ENCODE results near the gene CSNK2A1. TPM values are rescaled to one million over a fixed set of nuclear protein-coding genes. Genes with fewer than 3 reads are reported as not detected.

Gene CSNK2A1
- total and polyA plus RNA-seq, 2 donors (not counting 1 experiment from before 2014, with no cell fraction given): 28.3 to 125 TPM

DNA sequence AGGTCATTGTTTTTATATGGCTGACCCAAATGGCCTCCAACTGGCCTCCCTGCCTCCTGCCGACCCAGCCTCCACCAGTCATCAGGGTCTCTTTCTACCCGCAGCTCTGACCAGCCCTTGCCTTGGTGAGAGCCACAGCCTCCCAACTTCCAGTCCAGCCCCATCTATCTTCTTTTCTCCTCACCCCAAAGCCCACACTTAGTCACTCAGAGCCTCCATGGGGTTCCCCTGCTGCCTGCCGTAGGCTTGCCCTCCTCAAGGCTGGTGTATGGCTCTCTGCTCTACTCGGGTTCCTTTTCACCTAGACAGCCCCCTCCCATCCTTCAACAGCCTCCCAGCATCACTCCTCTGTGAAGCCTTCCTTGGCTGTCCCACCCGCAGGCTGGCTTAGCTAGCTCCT lies 48.4 kb upstream of the CSNK2A1 start:
- Histone ChIP-seq H3K27me3 (replicated peaks in 1 of 4; ENCODE audit: control extremely low read depth in 1 of 4, control insufficient read depth in 3 of 4, insufficient read depth in 4 of 4, low read length in 3 of 4) (peaks cover 0 to 4% (median 0%) of the 10 kb centered on the region in 4 experiments), H3K27ac (ENCODE audit: low read length in 2 of 2) (no peak overlapping the region), H3K4me2 (replicated peaks; ENCODE audit: low read depth, low read length, poor library complexity, severe bottlenecking) (no peak overlapping the region), H3K36me3 (replicated peaks in 1 of 2; ENCODE audit: control extremely low read depth in 1 of 2, control insufficient read depth in 1 of 2, extremely low read depth in 1 of 2, insufficient read depth in 2 of 2, low read length in 1 of 2) (no peaks in the 10 kb centered on the region), H3K9ac (ENCODE audit: low read length) (no peak overlapping the region), H3K4me3 (ENCODE audit: control extremely low read depth in 1 of 5, extremely low read depth in 1 of 5, insufficient read depth in 1 of 5, low read depth in 2 of 5, low read length in 4 of 5) (no peak overlapping the region), H3K4me1 (ENCODE audit: control insufficient read depth in 2 of 2, insufficient read depth in 2 of 2, low read length in 2 of 2) (no peaks in the 10 kb centered on the region), H4K20me1 (ENCODE audit: control insufficient read depth, insufficient read depth, low read length, poor library complexity, severe bottlenecking) (no peaks in the 10 kb centered on the region), H2AFZ (ENCODE audit: insufficient read depth, low read depth, low read length, poor library complexity, severe bottlenecking) (no peak overlapping the region), H3K9me3 (ENCODE audit: control extremely low read depth in 1 of 3, control insufficient read depth in 2 of 3, insufficient read depth in 1 of 3, low read length in 2 of 3) (peaks cover 0 to 3% (median 0%) of the 10 kb centered on the region in 3 donors), H3K79me2 (ENCODE audit: control insufficient read depth, insufficient read depth, low read length) (no peaks in the 10 kb centered on the region)
- no peak for DNase-seq
- CTCF ChIA-PET: interaction anchor here (0.7 kb wide), 1 partner anchor 54 kb away, joined by 3 read pairs; no protein-coding TSS in a partner anchor
- intact Hi-C loops (cut with micrococcal nuclease): no loop called here
- Mint-ChIP-seq H3K27me3 (peaks cover 21% of the 10 kb centered on the region), H3K4me1 (peaks cover 4% of the 10 kb centered on the region), H3K27ac (no peak overlapping the region), H3K4me3 (no peak overlapping the region), H3K9me3 (ENCODE audit: insufficient read depth) (no peaks in the 10 kb centered on the region)
- no peak for ATAC-seq (ENCODE audit: low read depth)
- TF ChIP-seq EZH2 (IDR thresholded peaks at IDR 0.05; ENCODE audit: borderline replicate concordance, insufficient read depth, low read depth, low read length, poor library complexity, severe bottlenecking): no peak
- TF ChIP-seq, protein P1, sequence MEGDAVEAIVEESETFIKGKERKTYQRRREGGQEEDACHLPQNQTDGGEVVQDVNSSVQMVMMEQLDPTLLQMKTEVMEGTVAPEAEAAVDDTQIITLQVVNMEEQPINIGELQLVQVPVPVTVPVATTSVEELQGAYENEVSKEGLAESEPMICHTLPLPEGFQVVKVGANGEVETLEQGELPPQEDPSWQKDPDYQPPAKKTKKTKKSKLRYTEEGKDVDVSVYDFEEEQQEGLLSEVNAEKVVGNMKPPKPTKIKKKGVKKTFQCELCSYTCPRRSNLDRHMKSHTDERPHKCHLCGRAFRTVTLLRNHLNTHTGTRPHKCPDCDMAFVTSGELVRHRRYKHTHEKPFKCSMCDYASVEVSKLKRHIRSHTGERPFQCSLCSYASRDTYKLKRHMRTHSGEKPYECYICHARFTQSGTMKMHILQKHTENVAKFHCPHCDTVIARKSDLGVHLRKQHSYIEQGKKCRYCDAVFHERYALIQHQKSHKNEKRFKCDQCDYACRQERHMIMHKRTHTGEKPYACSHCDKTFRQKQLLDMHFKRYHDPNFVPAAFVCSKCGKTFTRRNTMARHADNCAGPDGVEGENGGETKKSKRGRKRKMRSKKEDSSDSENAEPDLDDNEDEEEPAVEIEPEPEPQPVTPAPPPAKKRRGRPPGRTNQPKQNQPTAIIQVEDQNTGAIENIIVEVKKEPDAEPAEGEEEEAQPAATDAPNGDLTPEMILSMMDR (IDR thresholded peaks at IDR 0.05): no peak
- POLR2A ChIA-PET: no interaction called here
- 79% methylated on average over 4 of the region's 5 CpGs for WGBS (ENCODE audit: insufficient coverage)

DNA sequence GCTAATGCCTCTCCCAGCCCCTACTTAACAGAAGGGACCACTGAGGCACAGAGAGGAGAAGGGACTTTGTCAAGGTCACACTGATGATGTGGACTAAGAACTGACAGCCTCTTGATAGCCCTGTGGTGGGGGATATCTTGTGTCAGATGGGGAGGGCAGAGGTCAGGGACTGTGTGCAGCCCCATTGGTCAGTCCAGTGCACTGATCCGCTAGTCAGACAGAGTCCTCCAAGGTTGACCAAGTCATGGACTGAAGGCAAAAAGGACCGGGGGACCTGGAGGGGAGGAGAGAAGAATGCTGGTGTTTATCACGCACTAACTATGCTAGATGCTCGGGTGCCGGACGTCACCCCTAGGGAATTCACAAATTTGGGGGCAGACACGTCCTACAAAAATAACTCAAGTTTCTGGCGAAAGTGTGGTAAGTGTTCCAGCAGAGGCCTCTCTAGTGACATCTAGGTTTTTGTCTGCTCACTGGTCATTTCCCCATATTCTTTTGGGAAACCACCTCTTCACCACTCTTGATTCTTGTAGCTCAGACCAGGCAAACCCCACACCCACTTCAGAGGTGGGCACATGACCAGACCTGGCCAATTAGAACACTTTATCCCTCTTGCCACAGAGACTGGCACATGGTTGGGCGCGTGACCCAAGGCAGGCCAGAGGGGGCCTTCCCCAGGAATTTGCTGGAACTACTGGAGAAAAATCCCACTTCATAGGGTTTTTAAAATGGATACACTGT lies 45.5 kb upstream of the CSNK2A1 start:
- DNase-seq: no peak
- H3K27ac Mint-ChIP-seq: no peak overlapping the region
- H3K4me2 ChIP-seq (replicated peaks; ENCODE audit: low read depth, low read length, poor library complexity, severe bottlenecking): no peak overlapping the region
- POLR2A ChIA-PET: no interaction called here
- peaks cover 0 to 4% (median 0%) of the 10 kb centered on the region in 4 experiments for H3K27me3 ChIP-seq (replicated peaks in 1 of 4; ENCODE audit: control extremely low read depth in 1 of 4, control insufficient read depth in 3 of 4, insufficient read depth in 4 of 4, low read length in 3 of 4)
- ATAC-seq (ENCODE audit: low read depth): no peak
- no peaks in the 10 kb centered on the region for H3K4me1 ChIP-seq (ENCODE audit: control insufficient read depth in 2 of 2, insufficient read depth in 2 of 2, low read length in 2 of 2)
- no peak overlapping the region for H3K4me3 ChIP-seq (ENCODE audit: control extremely low read depth in 1 of 5, extremely low read depth in 1 of 5, insufficient read depth in 1 of 5, low read depth in 2 of 5, low read length in 4 of 5)
- intact Hi-C loops (cut with micrococcal nuclease): no loop called here
- H3K4me3 Mint-ChIP-seq: no peak overlapping the region
- no peaks in the 10 kb centered on the region for H3K36me3 ChIP-seq (replicated peaks in 1 of 2; ENCODE audit: control extremely low read depth in 1 of 2, control insufficient read depth in 1 of 2, extremely low read depth in 1 of 2, insufficient read depth in 2 of 2, low read length in 1 of 2)
- no peaks in the 10 kb centered on the region for H3K9me3 Mint-ChIP-seq (ENCODE audit: insufficient read depth)
- no peak overlapping the region for H3K27ac ChIP-seq (ENCODE audit: low read length in 2 of 2)
- H3K79me2 ChIP-seq (ENCODE audit: control insufficient read depth, insufficient read depth, low read length): no peaks in the 10 kb centered on the region
- H3K27me3 Mint-ChIP-seq: peaks cover 26% of the 10 kb centered on the region
- 77% methylated on average over 9 of the region's 10 CpGs for WGBS (ENCODE audit: insufficient coverage)
- CTCF ChIA-PET: no interaction called here
- no peak overlapping the region for H3K9ac ChIP-seq (ENCODE audit: low read length)
- H2AFZ ChIP-seq (ENCODE audit: insufficient read depth, low read depth, low read length, poor library complexity, severe bottlenecking): no peak overlapping the region
- TF ChIP-seq, protein P1 (IDR thresholded peaks at IDR 0.05): no peak
- TF ChIP-seq EZH2 (IDR thresholded peaks at IDR 0.05; ENCODE audit: borderline replicate concordance, insufficient read depth, low read depth, low read length, poor library complexity, severe bottlenecking): no peak
- H3K4me1 Mint-ChIP-seq: peaks cover 4% of the 10 kb centered on the region
- no peaks in the 10 kb centered on the region for H4K20me1 ChIP-seq (ENCODE audit: control insufficient read depth, insufficient read depth, low read length, poor library complexity, severe bottlenecking)
- peaks cover 0 to 3% (median 0%) of the 10 kb centered on the region in 3 donors for H3K9me3 ChIP-seq (ENCODE audit: control extremely low read depth in 1 of 3, control insufficient read depth in 2 of 3, insufficient read depth in 1 of 3, low read length in 2 of 3)
